GM12878 (cell line): ENCODE results near the gene RREB1. TPM values are rescaled to one million over a fixed set of nuclear protein-coding genes. Genes with fewer than 3 reads are reported as not detected.

ENCODE experiments used
- ATAC-seq: fragments of 200-7000 bp; cut with Tn5 transposase; 3 replicates; pipeline ENCODE4 v1.9.1; 2020; ENCODE audit warnings: mild to moderate bottlenecking, moderate library complexity
- BruUV-seq: library from RNA; stranded (reverse); fragments of 400-500 nt; replicated peaks from 2 replicates; lab custom pipeline; 2021; lab: Mats Ljungman, UMichigan
- CTCF ChIA-PET: fragments of 300-600 bp; sonication (Branson Sonifier 250); formaldehyde crosslinking; extraction: SDS; loops from one replicate; lab custom pipeline; 2021; ENCODE audit warnings: inconsistent platforms; lab: Yijun Ruan, JAX
- POLR2A ChIA-PET: fragments of 350-600 bp; formaldehyde crosslinking; extraction: SDS; loops from one replicate; lab custom pipeline; 2021; ENCODE audit warnings: inconsistent platforms; lab: Charles Lee
- RAD21 ChIA-PET: fragments of 300-600 bp; sonication (Branson Sonifier 250); formaldehyde crosslinking; loops from one replicate; lab custom pipeline; 2023; ENCODE audit warnings: antibody characterized with exemption; ENCODE audit not compliant: unreplicated experiment; lab: Charles Lee
- SMC1A ChIA-PET: fragments of 300-600 bp; sonication (Branson Sonifier 250); formaldehyde crosslinking; loops from one replicate; lab custom pipeline; 2023; ENCODE audit not compliant: unreplicated experiment, uncharacterized antibody; lab: Charles Lee
- DNase-seq: peaks from one replicate; pipeline ENCODE4 v3.0.0-alpha.2; 2011; ENCODE audit warnings: low read depth, low spot score
- FAIRE-seq: peaks from 3 replicates; lab custom pipeline; 2011; peaks lifted over from hg19 to GRCh38; lab: Jason Lieb, UNC
- H2AFZ ChIP-seq: 2 replicates; pipeline ENCODE4 v1.6.0; 2011; ENCODE audit warnings: low read depth, low read length, control low read depth; ENCODE audit not compliant: control insufficient read depth
- H3K27ac ChIP-seq: 2 replicates; pipeline ENCODE4 v1.5.1; 2011; ENCODE audit warnings: control low read depth; ENCODE audit not compliant: control insufficient read depth, insufficient read depth
- H3K27me3 ChIP-seq, 2 experiments: replicated peaks in 1 of 2; 2 replicates each; pipeline versions ENCODE4 v1.6.0 to v1.6.1; 2011; ENCODE audit warnings: low read length in 1 of 2; ENCODE audit not compliant: control insufficient read depth in 2 of 2, insufficient read depth in 2 of 2
- H3K36me3 ChIP-seq, 2 experiments: 2 replicates each; pipeline ENCODE4 v1.5.1; 2011; ENCODE audit warnings: low read length in 1 of 2; ENCODE audit not compliant: control insufficient read depth in 2 of 2, insufficient read depth in 2 of 2
- H3K4me1 ChIP-seq: 2 replicates; pipeline ENCODE4 v1.6.1; 2011; ENCODE audit warnings: mild to moderate bottlenecking, low read length, moderate library complexity, mixed read lengths; ENCODE audit not compliant: control insufficient read depth, insufficient read depth
- H3K4me2 ChIP-seq: 2 replicates; pipeline ENCODE4 v1.6.0; 2011; ENCODE audit warnings: control low read depth; ENCODE audit not compliant: control insufficient read depth, insufficient read depth
- H3K4me3 ChIP-seq: fragments of 200-600 bp; sonication (generic); 2 replicates; pipeline ENCODE4 v1.5.1; 2016
- H3K79me2 ChIP-seq: 2 replicates; pipeline ENCODE4 v1.6.0; 2011; ENCODE audit warnings: low read length; ENCODE audit not compliant: control insufficient read depth, insufficient read depth
- H3K9ac ChIP-seq: 2 replicates; pipeline ENCODE4 v1.8.0; 2011; ENCODE audit warnings: low read length, control low read depth, mixed read lengths; ENCODE audit not compliant: control insufficient read depth, insufficient read depth
- H3K9me3 ChIP-seq: replicated peaks from 3 replicates; pipeline ENCODE4 v1.5.1; 2011; ENCODE audit warnings: mild to moderate bottlenecking, low read length; ENCODE audit not compliant: control insufficient read depth, insufficient read depth
- H4K20me1 ChIP-seq: 2 replicates; pipeline ENCODE4 v1.6.0; 2011; ENCODE audit not compliant: control insufficient read depth, insufficient read depth
- BACH1 ChIP-seq: fragments of 450-650 bp; IDR thresholded peaks from 2 replicates; pipeline ENCODE4 v1.6.1; 2017; ENCODE audit warnings: mild to moderate bottlenecking, borderline replicate concordance
- NFYA ChIP-seq: IDR thresholded peaks from 2 replicates; pipeline ENCODE4 v1.6.1; 2011; ENCODE audit warnings: low read depth, mild to moderate bottlenecking, low read length, improper control_type of control experiment, borderline replicate concordance
- NRF1 ChIP-seq: conservative IDR thresholded peaks from 2 replicates; pipeline ENCODE4 v1.6.1; 2011; ENCODE audit warnings: mild to moderate bottlenecking, low read depth, low read length, improper control_type of control experiment
- PAX8 ChIP-seq: fragments of 450-650 bp; IDR thresholded peaks from 2 replicates; pipeline ENCODE4 v1.6.1; 2017; ENCODE audit warnings: mild to moderate bottlenecking, moderate library complexity
- POLR2AphosphoS2 ChIP-seq: IDR thresholded peaks from 2 replicates; pipeline ENCODE4 v1.6.1; 2011; ENCODE audit warnings: low read depth, mild to moderate bottlenecking, low read length, improper control_type of control experiment, moderate library complexity
- TAF1 ChIP-seq: IDR thresholded peaks from 2 replicates; pipeline ENCODE4 v1.6.1; 2011; ENCODE audit warnings: mild to moderate bottlenecking, low read depth, low read length, borderline replicate concordance
- ZZZ3 ChIP-seq: IDR thresholded peaks from 2 replicates; pipeline ENCODE4 v1.6.1; 2011; ENCODE audit warnings: low read depth; ENCODE audit not compliant: control insufficient read depth, insufficient read length
- WGBS: methylation state at CpG from one replicate; pipeline ENCODE4 v1.1.6; 2016; ENCODE audit warnings: low lambda C conversion rate; ENCODE audit not compliant: insufficient replicate concordance, insufficient coverage; ENCODE audit errors: missing lambda C conversion rate; 5-methylcytosine and 5-hydroxymethylcytosine counted together
- in situ Hi-C: fragments of 300-500 bp; cut with MboI; formaldehyde crosslinking; loops from 9 replicates; pipeline ENCODE4 v1.14.3; 2018; ENCODE audit warnings: mixed read lengths
- intact Hi-C: fragments of 100-400 bp; cut with micrococcal nuclease; formaldehyde crosslinking; loops from one replicate; pipeline ENCODE4 v1.14.2; 2022; ENCODE audit not compliant: unreplicated experiment
- polyA plus RNA-seq, 11 experiments: library from polyadenylated mRNA; depleted of rRNA in 4 of 11; unstranded in 6 of 11; stranded (reverse) in 5 of 11; fragments of >200 nt; fragmentation: Nextera tagmentation in 4 of 11; fragmentation: Illumina TruSeq in 1 of 11; extraction: Ambion mirVana in 4 of 11; extraction: Trizol in 1 of 11; gene quantifications; 1 replicate in 1 of 11; 2 replicates in 10 of 11; pipeline versions ENCODE4 v1.2.1 to v1.2.3, GENCODE V29; 2011 to 2016; ENCODE audit warnings: inconsistent platforms in 2 of 11, missing spikeins in 2 of 11, low read depth in 1 of 11
- total RNA-seq, 4 experiments: library from RNA; depleted of rRNA in 3 of 4; stranded (reverse); fragments of >200 nt in 3 of 4; fragmentation: Illumina TruSeq in 1 of 4; extraction: Trizol in 1 of 4; gene quantifications; 2 replicates each; pipeline versions ENCODE4 v1.2.1 to v1.2.3, GENCODE V29; 2013 to 2021

The RREB1 gene
- total and polyA plus RNA-seq, 10 of the 15 experiments (the other 5 are each of a cell fraction or from before 2014, with no cell fraction given), result 1.9 to 30.3 (median 8.6) TPM

DNA sequence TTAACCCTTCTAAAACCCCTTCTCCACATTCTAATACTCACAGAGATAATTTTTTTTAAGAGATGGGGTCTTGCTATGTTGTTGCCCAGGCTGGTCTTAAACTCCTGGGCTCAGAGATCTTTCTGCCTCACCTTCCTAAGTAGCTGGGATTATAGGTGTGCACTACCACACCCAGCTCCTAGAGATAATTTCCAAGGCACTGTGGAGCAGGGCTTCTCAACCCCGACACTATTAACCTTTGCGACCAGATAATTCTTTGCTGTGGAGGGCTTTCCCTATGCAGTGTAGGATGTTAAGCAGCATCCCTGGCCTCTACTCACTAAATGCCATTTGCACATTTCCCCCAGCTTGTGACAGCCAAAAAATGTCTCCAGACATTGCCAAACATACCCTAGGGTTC lies 8.8 kb upstream of the RREB1 start:
- no peak for ATAC-seq
- ChIA-PET POLR2A (interaction anchor here (1.2 kb wide), 1 partner anchor 11 kb away, joined by 5 read pairs; no protein-coding TSS in a partner anchor), RAD21 (interaction anchor here (2.6 kb wide), 1 partner anchor 12 kb away, joined by 9 read pairs; no protein-coding TSS in a partner anchor), CTCF (interaction anchor here (3.1 kb wide), 1 partner anchor 12 kb away, joined by 17 read pairs; no protein-coding TSS in a partner anchor), SMC1A (interaction anchor here (0.7 to 2.7 kb wide), 2 partner anchors 12 to 21 kb away, joined by 3 to 17 read pairs; no protein-coding TSS in a partner anchor)
- FAIRE-seq, result no peak
- in situ Hi-C loops (no loop called here), intact Hi-C loops (no loop called here)
- Histone ChIP-seq H3K27me3 (no peaks in the 10 kb centered on the region), H4K20me1 (no peaks in the 10 kb centered on the region), H3K36me3 (no peaks in the 10 kb centered on the region), H3K4me1 (peaks cover 7% of the 10 kb centered on the region), H3K79me2 (no peaks in the 10 kb centered on the region), H2AFZ (no peak overlapping the region), H3K9ac (no peak overlapping the region), H3K27ac (no peak overlapping the region), H3K9me3 (no peaks in the 10 kb centered on the region), H3K4me2 (no peak overlapping the region), H3K4me3 (no peak overlapping the region)
- no peak for DNase-seq
- WGBS, result 94% methylated on average over 2 of the region's 2 CpGs
- BruUV-seq, result no TSS peak
- TF ChIP-seq POLR2AphosphoS2 (no peak), TAF1 (no peak), NFYA (no peak), NRF1 (no peak), BACH1 (no peak), ZZZ3 (no peak), PAX8 (no peak)
